ENCODE measurements around the gene CFAP20. TPM values are rescaled to one million over a fixed set of nuclear protein-coding genes. Genes with fewer than 3 reads are reported as not detected.

CFAP20 gene
- total RNA-seq: 24.3 and 28.3 TPM in 2 replicates

GRCh38 chr16:58129097-58129936 is at the start of gene CFAP20:
TSS of gene CFAP20 (minus strand) at chr16:58129381. CDS start at chr16:58129115, 266 bp downstream.

Small RNA genes lying within 50 kb of the gene (small RNA-seq; reads per million reads assigned to genes)
- gene RF00019: not detected

Other genes with a start within 250 kb of the CFAP20 start
- not detected in 2 replicates for gene CNGB1, start 158.3 kb downstream of the CFAP20 start, total RNA-seq
- gene ZNF319, start 128.7 kb downstream of the CFAP20 start, total RNA-seq: 4.3 and 4.8 TPM in 2 replicates
- gene USB1, start 128.0 kb downstream of the CFAP20 start, total RNA-seq: 15.4 and 16.2 TPM in 2 replicates
- 3.8 and 3.9 TPM in 2 replicates for gene MMP15, start 103.6 kb downstream of the CFAP20 start, total RNA-seq
- 39.7 and 45.1 TPM in 2 replicates for gene CSNK2A2, start 68.7 kb upstream of the CFAP20 start, total RNA-seq
- gene PRSS54, start 165.6 kb upstream of the CFAP20 start, total RNA-seq: not detected in 2 replicates